ENCODE data around the gene AVL9. TPM values are rescaled to one million over a fixed set of nuclear protein-coding genes. Genes with fewer than 3 reads are reported as not detected.

Gene AVL9
- total and polyA plus RNA-seq, 2 of the 13 experiments (the other 11 are each of a cell fraction or from before 2014, with no cell fraction given): 29.9 to 48.0 TPM

- no peak for TF ChIP-seq ZSCAN12 (CRISPR knock-in tag; IDR thresholded peaks at IDR 0.05)
- TF ChIP-seq SAP130 (CRISPR knock-in tag; IDR thresholded peaks at IDR 0.05; ENCODE audit: low read depth): peak; percentile 56
- TF ChIP-seq PRDM4 (CRISPR knock-in tag; IDR thresholded peaks at IDR 0.05; ENCODE audit: borderline replicate concordance): no peak
- peak; percentile 68; the same call in 1 of the 2 replicates for TF ChIP-seq ETV5 (CRISPR knock-in tag; IDR thresholded peaks at IDR 0.05; ENCODE audit: borderline replicate concordance)
- peak; percentile 71 for TF ChIP-seq HNF4A (CRISPR knock-in tag; IDR thresholded peaks at IDR 0.05)
- TF ChIP-seq DRAP1 (CRISPR knock-in tag; IDR thresholded peaks at IDR 0.05): peak; percentile 39; the same call in 1 of the 2 replicates
- 0 out of 2 replicates have a peak, but pooled peaks have one; percentile 31 for TF ChIP-seq NCOR1 (IDR thresholded peaks at IDR 0.05; ENCODE audit: borderline replicate concordance, low read length)
- peak; percentile 62; the same call in 1 of the 2 replicates for TF ChIP-seq ZGPAT (CRISPR knock-in tag; IDR thresholded peaks at IDR 0.05)
- no peak for TF ChIP-seq ZFY (CRISPR knock-in tag; IDR thresholded peaks at IDR 0.05)
- TF ChIP-seq HMG20A (CRISPR knock-in tag; IDR thresholded peaks at IDR 0.05; ENCODE audit: borderline replicate concordance): peak; percentile 48; the same call in 1 of the 2 replicates
- TF ChIP-seq XBP1 (CRISPR knock-in tag; IDR thresholded peaks at IDR 0.05): no peak
- no peak for TF ChIP-seq ZNF616 (CRISPR knock-in tag; IDR thresholded peaks at IDR 0.05; ENCODE audit: low read depth)
- no peak for TF ChIP-seq ZNF672 (CRISPR knock-in tag; IDR thresholded peaks at IDR 0.05)
- TF ChIP-seq HNF1B (CRISPR knock-in tag; IDR thresholded peaks at IDR 0.05): peak; percentile 61
- TF ChIP-seq SOX6 (IDR thresholded peaks at IDR 0.05): no peak
- TF ChIP-seq SOX6 (CRISPR knock-in tag; IDR thresholded peaks at IDR 0.05): peak; percentile 67; the same call in 1 of the 2 replicates
- TF ChIP-seq EP300 (IDR thresholded peaks at IDR 0.05; ENCODE audit: low read depth in 2 of 2, low read length in 2 of 2): peak in 1 of 2 experiments; percentile 52; a peak in 1 of 4 replicates
- TF ChIP-seq EP300 (CRISPR knock-in tag; IDR thresholded peaks at IDR 0.05; ENCODE audit: borderline replicate concordance): no peak
- 0 out of 2 replicates have a peak, but pooled peaks have one; percentile 19 for TF ChIP-seq ISL2 (CRISPR knock-in tag; IDR thresholded peaks at IDR 0.05)
- TF ChIP-seq NR2F6 (IDR thresholded peaks at IDR 0.05): no peak
- 0 out of 2 replicates have a peak, but pooled peaks have one; percentile 22 for TF ChIP-seq NR2F6 (CRISPR knock-in tag; IDR thresholded peaks at IDR 0.05)
- TF ChIP-seq TCF7 (IDR thresholded peaks at IDR 0.05; ENCODE audit: low read depth): peak; percentile 58; the same call in 1 of the 2 replicates
- TF ChIP-seq FOXA3 (CRISPR knock-in tag; IDR thresholded peaks at IDR 0.05): 0 out of 2 replicates have a peak, but pooled peaks have one; percentile 24
- TF ChIP-seq ZNF414 (CRISPR knock-in tag; IDR thresholded peaks at IDR 0.05): no peak
- TF ChIP-seq ARID2 (CRISPR knock-in tag; IDR thresholded peaks at IDR 0.05; ENCODE audit: borderline replicate concordance): no peak
These were observed 20.7 kb downstream of the AVL9 start (continued) for GRCh38 chr7:32515890-32516550.

All from HepG2 (cell line).